GM18951 (cell line): Measurements from ENCODE around the gene NTM.

ENCODE experiments used
- POLR2A ChIP-seq: IDR thresholded peaks from 4 replicates; pipeline ENCODE4 v1.6.1; 2011; ENCODE audit warnings: mild to moderate bottlenecking; ENCODE audit not compliant: insufficient read length, insufficient read depth; ENCODE audit errors: extremely low read depth
- in situ Hi-C: fragments of 300-500 bp; cut with MboI; formaldehyde crosslinking; loops from one replicate; pipeline ENCODE4 v1.12.0; 2022; ENCODE audit warnings: low sequenced_read_pairs, mixed read lengths, inconsistent platforms; ENCODE audit not compliant: unreplicated experiment

The NTM gene

GRCh38 chr11:131468565-131468964, 98.2 kb downstream of the NTM start:
- in situ Hi-C loops, result no loop called here
- TF ChIP-seq POLR2A, result no peak

- in situ Hi-C loops, result no loop called here
- TF ChIP-seq POLR2A, result no peak
Observed at GRCh38 chr11:131470216-131470925, 100.0 kb downstream of the NTM start.

- in situ Hi-C loops, result no loop called here
Observed at GRCh38 chr11:131471976-131472375, 101.6 kb downstream of the NTM start.

GRCh38 chr11:131474947-131475346, 104.5 kb downstream of the NTM start:
- in situ Hi-C loops, result no loop called here
- no peak for TF ChIP-seq POLR2A

More at GRCh38 chr11:131471976-131472375, 101.6 kb downstream of the NTM start:
- no peak for TF ChIP-seq POLR2A

GRCh38 chr11:131476266-131476665, 105.9 kb downstream of the NTM start:
- no peak for TF ChIP-seq POLR2A
- in situ Hi-C loops, result no loop called here

- no peak for TF ChIP-seq POLR2A
- in situ Hi-C loops, result no loop called here
Observed at GRCh38 chr11:131478341-131478740, 107.9 kb downstream of the NTM start.

GRCh38 chr11:131481303-131481702, 110.9 kb downstream of the NTM start:
- TF ChIP-seq POLR2A, result no peak
- in situ Hi-C loops, result no loop called here

- no peak for TF ChIP-seq POLR2A
- in situ Hi-C loops, result no loop called here
Observed at GRCh38 chr11:131481971-131482370, 111.6 kb downstream of the NTM start.

- in situ Hi-C loops, result no loop called here
- no peak for TF ChIP-seq POLR2A
Observed at GRCh38 chr11:131483453-131483852, 113.0 kb downstream of the NTM start.

- in situ Hi-C loops, result no loop called here
Observed at GRCh38 chr11:131483877-131484276, 113.5 kb downstream of the NTM start.

GRCh38 chr11:131486100-131486499, 115.7 kb downstream of the NTM start:
- no peak for TF ChIP-seq POLR2A
- in situ Hi-C loops, result no loop called here

More at GRCh38 chr11:131483877-131484276, 113.5 kb downstream of the NTM start:
- TF ChIP-seq POLR2A, result no peak

GRCh38 chr11:131486937-131487635, 116.7 kb downstream of the NTM start:
- in situ Hi-C loops, result no loop called here

GRCh38 chr11:131488238-131488637, 117.8 kb downstream of the NTM start:
- no peak for TF ChIP-seq POLR2A
- in situ Hi-C loops, result no loop called here

More at GRCh38 chr11:131486937-131487635, 116.7 kb downstream of the NTM start:
- TF ChIP-seq POLR2A, result no peak

GRCh38 chr11:131491503-131491902, 121.1 kb downstream of the NTM start:
- TF ChIP-seq POLR2A, result no peak

More at GRCh38 chr11:131491503-131491902, 121.1 kb downstream of the NTM start:
- in situ Hi-C loops, result no loop called here
